DND-41 (cell line): ENCODE results near the gene PTPRD.

ENCODE experiments used
- ATAC-seq: fragments of 200-7000 bp; cut with Tn5 transposase; 3 replicates; pipeline ENCODE4 v1.9.1; 2021; ENCODE audit warnings: low read depth; ENCODE audit not compliant: insufficient read depth
- DNase-seq: peaks from one replicate; pipeline ENCODE4 v3.0.0-alpha.2; 2020
- H2AFZ ChIP-seq: 2 replicates; pipeline ENCODE4 v1.6.0; 2012; ENCODE audit warnings: low read depth, low read length
- H3K27ac ChIP-seq: 2 replicates; pipeline ENCODE4 v1.5.1; 2012; ENCODE audit warnings: low read length, inconsistent platforms
- H3K27me3 ChIP-seq: fragments of 200-600 bp; sonication (generic); 2 replicates; pipeline ENCODE4 v1.6.0; 2012; ENCODE audit warnings: low read length, mild to moderate bottlenecking, inconsistent platforms; ENCODE audit not compliant: insufficient read depth, poor library complexity
- H3K36me3 ChIP-seq: 2 replicates; pipeline ENCODE4 v1.5.1; 2012; ENCODE audit warnings: low read length, inconsistent platforms; ENCODE audit not compliant: insufficient read depth
- H3K4me1 ChIP-seq: 2 replicates; pipeline ENCODE4 v1.5.1; 2012; ENCODE audit warnings: mild to moderate bottlenecking, low read length; ENCODE audit not compliant: insufficient read depth
- H3K4me2 ChIP-seq: 2 replicates; pipeline ENCODE4 v1.6.0; 2012; ENCODE audit warnings: mild to moderate bottlenecking, moderate library complexity, low read length, inconsistent platforms; ENCODE audit not compliant: insufficient read depth
- H3K4me3 ChIP-seq, 2 experiments: fragments of 200-600 bp in 1 of 2; shearing (Covaris generic) in 1 of 2; 2 replicates each; pipeline ENCODE4 v1.5.1; 2012 to 2016; ENCODE audit warnings: inconsistent platforms in 2 of 2, low read length in 2 of 2, mild to moderate bottlenecking in 2 of 2, low read depth in 1 of 2, moderate library complexity in 1 of 2
- H3K79me2 ChIP-seq: 2 replicates; pipeline ENCODE4 v1.6.0; 2012; ENCODE audit warnings: low read length, inconsistent platforms; ENCODE audit not compliant: insufficient read depth
- H3K9ac ChIP-seq: 2 replicates; pipeline ENCODE4 v1.6.0; 2012; ENCODE audit warnings: low read depth, mild to moderate bottlenecking, inconsistent platforms, low read length, moderate library complexity
- H3K9me3 ChIP-seq: 2 replicates; pipeline ENCODE4 v1.5.1; 2012; ENCODE audit warnings: low read length, moderate library complexity, mild to moderate bottlenecking, inconsistent platforms; ENCODE audit not compliant: insufficient read depth, severe bottlenecking
- H4K20me1 ChIP-seq: 2 replicates; pipeline ENCODE4 v1.6.0; 2012; ENCODE audit warnings: low read length; ENCODE audit not compliant: insufficient read depth
- EZH2 ChIP-seq: IDR thresholded peaks from 3 replicates; pipeline ENCODE4 v1.6.1; 2012; ENCODE audit warnings: borderline replicate concordance, low read depth, mild to moderate bottlenecking, moderate library complexity, low read length, inconsistent platforms; ENCODE audit not compliant: severe bottlenecking
- TF ChIP-seq, protein P1 (sequence below): IDR thresholded peaks from 2 replicates; pipeline ENCODE4 v1.5.1; 2012; ENCODE audit warnings: borderline replicate concordance, low read length, moderate library complexity, mild to moderate bottlenecking; ENCODE audit not compliant: poor library complexity, severe bottlenecking; ENCODE audit errors: extremely low read depth

Gene PTPRD

DNA sequence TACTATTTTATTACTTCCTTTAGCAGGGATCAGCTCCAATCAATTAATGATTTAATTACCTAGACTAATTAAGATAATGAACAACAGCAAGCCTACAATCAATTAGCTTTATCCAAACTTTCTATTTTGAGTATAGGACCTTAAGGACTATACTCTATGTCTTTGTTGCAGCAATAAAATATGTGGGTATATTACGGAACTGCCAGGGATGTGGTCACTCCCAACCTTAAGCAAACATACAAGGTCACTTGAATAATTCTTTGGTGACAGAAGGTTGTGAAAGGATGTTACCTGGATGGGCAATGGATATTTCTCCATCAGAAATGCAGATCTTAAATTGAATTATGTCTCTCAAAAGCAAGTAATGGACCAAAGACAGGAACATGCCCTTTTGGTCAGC lies 1905.8 kb downstream of the PTPRD start:
- no peaks in the 10 kb centered on the region for H3K79me2 ChIP-seq
- TF ChIP-seq, protein P1, sequence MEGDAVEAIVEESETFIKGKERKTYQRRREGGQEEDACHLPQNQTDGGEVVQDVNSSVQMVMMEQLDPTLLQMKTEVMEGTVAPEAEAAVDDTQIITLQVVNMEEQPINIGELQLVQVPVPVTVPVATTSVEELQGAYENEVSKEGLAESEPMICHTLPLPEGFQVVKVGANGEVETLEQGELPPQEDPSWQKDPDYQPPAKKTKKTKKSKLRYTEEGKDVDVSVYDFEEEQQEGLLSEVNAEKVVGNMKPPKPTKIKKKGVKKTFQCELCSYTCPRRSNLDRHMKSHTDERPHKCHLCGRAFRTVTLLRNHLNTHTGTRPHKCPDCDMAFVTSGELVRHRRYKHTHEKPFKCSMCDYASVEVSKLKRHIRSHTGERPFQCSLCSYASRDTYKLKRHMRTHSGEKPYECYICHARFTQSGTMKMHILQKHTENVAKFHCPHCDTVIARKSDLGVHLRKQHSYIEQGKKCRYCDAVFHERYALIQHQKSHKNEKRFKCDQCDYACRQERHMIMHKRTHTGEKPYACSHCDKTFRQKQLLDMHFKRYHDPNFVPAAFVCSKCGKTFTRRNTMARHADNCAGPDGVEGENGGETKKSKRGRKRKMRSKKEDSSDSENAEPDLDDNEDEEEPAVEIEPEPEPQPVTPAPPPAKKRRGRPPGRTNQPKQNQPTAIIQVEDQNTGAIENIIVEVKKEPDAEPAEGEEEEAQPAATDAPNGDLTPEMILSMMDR, result no peak

DNA sequence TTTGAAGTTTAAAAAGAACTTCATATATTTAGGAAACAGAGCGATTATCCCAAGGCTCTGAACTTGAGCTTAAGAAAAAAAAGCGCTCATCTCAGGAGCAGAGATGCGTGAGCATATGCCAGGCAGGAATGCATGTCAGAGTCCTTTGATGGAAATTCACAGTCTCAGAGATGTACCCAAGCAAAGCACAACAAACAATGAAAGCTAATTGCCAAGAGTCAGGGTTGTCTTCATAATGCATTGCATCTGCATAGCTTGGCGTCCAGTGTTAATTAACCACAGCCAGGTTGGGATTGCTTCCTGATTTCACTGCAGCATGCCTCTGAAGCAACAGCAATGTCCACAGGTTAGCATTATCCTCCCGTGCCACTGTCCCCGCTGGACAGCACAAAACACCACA lies 1906.3 kb downstream of the PTPRD start:
- H3K36me3 ChIP-seq, result no peaks in the 10 kb centered on the region
- no peak overlapping the region for H3K4me3 ChIP-seq
- no peak for DNase-seq
- no peak overlapping the region for H3K27ac ChIP-seq
- no peaks in the 10 kb centered on the region for H3K9me3 ChIP-seq
- H3K27me3 ChIP-seq, result no peaks in the 10 kb centered on the region
- no peak overlapping the region for H3K4me2 ChIP-seq
- no peak for ATAC-seq
- no peaks in the 10 kb centered on the region for H4K20me1 ChIP-seq
- no peaks in the 10 kb centered on the region for H3K79me2 ChIP-seq
- no peak overlapping the region for H3K9ac ChIP-seq
- TF ChIP-seq, protein P1, result no peak
- no peak for TF ChIP-seq EZH2
- no peaks in the 10 kb centered on the region for H3K4me1 ChIP-seq
- H2AFZ ChIP-seq, result no peak overlapping the region

More for the DNA sequence above, 1905.8 kb downstream of the PTPRD start:
- no peaks in the 10 kb centered on the region for H3K27me3 ChIP-seq
- H3K36me3 ChIP-seq, result no peaks in the 10 kb centered on the region
- H3K4me1 ChIP-seq, result no peaks in the 10 kb centered on the region
- DNase-seq (no peak), ATAC-seq (no peak)
- no peaks in the 10 kb centered on the region for H3K9me3 ChIP-seq
- H3K4me2 ChIP-seq, result no peak overlapping the region
- no peak overlapping the region for H3K27ac ChIP-seq
- H3K9ac ChIP-seq, result no peak overlapping the region
- no peak overlapping the region for H2AFZ ChIP-seq
- no peaks in the 10 kb centered on the region for H4K20me1 ChIP-seq
- H3K4me3 ChIP-seq, result no peak overlapping the region

DNA sequence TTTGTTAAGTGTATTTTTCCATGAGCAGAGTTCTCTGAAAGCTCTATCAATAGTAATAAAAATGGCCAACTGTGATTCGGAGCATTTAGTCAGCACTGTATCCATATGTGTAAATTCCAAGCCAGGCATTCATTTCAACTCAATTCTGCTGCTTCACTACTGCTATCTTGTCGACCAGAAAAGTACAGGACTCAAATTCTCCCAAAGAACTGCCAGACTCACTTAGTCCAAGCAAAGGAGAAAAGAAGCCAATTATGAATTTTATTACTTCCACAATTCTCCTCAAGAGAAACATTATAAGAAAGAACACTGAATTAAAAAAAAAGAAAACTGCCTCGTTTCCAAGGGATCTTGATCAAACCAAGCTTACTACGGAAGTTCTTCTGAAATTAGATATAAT lies 1906.9 kb downstream of the PTPRD start:
- no peak overlapping the region for H3K27ac ChIP-seq
- no peak overlapping the region for H2AFZ ChIP-seq
- H4K20me1 ChIP-seq, result no peaks in the 10 kb centered on the region
- H3K9ac ChIP-seq, result no peak overlapping the region
- no peaks in the 10 kb centered on the region for H3K27me3 ChIP-seq
- DNase-seq, result no peak
- ATAC-seq, result no peak
- TF ChIP-seq EZH2, result no peak
- TF ChIP-seq, protein P1, result no peak
- no peak overlapping the region for H3K4me2 ChIP-seq
- H3K79me2 ChIP-seq, result no peaks in the 10 kb centered on the region
- H3K36me3 ChIP-seq, result no peaks in the 10 kb centered on the region
- H3K4me1 ChIP-seq, result no peaks in the 10 kb centered on the region
- H3K4me3 ChIP-seq, result no peak overlapping the region
- no peaks in the 10 kb centered on the region for H3K9me3 ChIP-seq

DNA sequence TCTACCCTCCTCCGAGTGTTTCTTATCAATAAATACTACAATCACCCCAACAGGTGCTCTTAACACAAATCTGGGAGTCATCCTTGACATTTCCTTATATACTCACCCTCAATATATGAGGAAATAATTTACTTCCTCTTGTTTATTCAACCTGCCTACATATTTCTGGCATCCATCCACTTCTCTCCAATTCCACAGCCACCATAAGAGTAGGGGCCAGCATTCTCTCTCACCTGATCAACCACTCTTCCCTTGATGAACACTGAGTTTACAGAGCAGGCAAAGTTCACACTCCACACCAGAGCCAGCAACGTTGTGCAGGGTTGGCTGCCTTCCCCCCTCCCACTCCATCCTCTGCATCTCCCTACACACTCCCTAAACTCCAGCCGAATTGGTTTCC lies 1908.9 kb downstream of the PTPRD start:
- Histone ChIP-seq H3K9ac (no peak overlapping the region), H3K79me2 (no peaks in the 10 kb centered on the region), H3K9me3 (no peaks in the 10 kb centered on the region), H3K36me3 (no peaks in the 10 kb centered on the region), H2AFZ (no peak overlapping the region), H4K20me1 (no peaks in the 10 kb centered on the region), H3K27ac (no peak overlapping the region), H3K27me3 (no peaks in the 10 kb centered on the region), H3K4me2 (no peak overlapping the region), H3K4me3 (no peak overlapping the region), H3K4me1 (peaks cover 3% of the 10 kb centered on the region)
- DNase-seq (no peak), ATAC-seq (no peak)
- no peak for TF ChIP-seq EZH2
- TF ChIP-seq, protein P1, result no peak
